Calu3 (cell line): Measurements from ENCODE around the gene RTP2. TPM values are rescaled to one million over a fixed set of nuclear protein-coding genes. Genes with fewer than 3 reads are reported as not detected.

ENCODE experiments used
- BruUV-seq: library from RNA; stranded (reverse); fragments of 400-500 nt; replicated peaks from 2 replicates; lab custom pipeline; 2021; lab: Mats Ljungman, UMichigan
- CTCF ChIA-PET: fragments of 300-600 bp; sonication (Branson Sonifier 250); formaldehyde crosslinking; loops from one replicate; lab custom pipeline; 2022; ENCODE audit warnings: antibody characterized with exemption; lab: Charles Lee
- DNase-seq: peaks from one replicate; pipeline ENCODE4 v3.0.0; 2022
- H3K27ac Mint-ChIP-seq: one replicate; pipeline ENCODE4 v1.8.0; 2022; ENCODE audit warnings: mixed read lengths; ENCODE audit not compliant: unreplicated experiment
- H3K27me3 Mint-ChIP-seq: one replicate; pipeline ENCODE4 v1.8.0; 2022; ENCODE audit warnings: mixed read lengths; ENCODE audit not compliant: unreplicated experiment
- H3K36me3 Mint-ChIP-seq: one replicate; pipeline ENCODE4 v1.8.0; 2022; ENCODE audit warnings: mild to moderate bottlenecking, moderate library complexity, mixed read lengths; ENCODE audit not compliant: insufficient read depth, unreplicated experiment
- H3K4me1 Mint-ChIP-seq: one replicate; pipeline ENCODE4 v1.8.0; 2022; ENCODE audit warnings: mild to moderate bottlenecking, low read depth, mixed read lengths; ENCODE audit not compliant: unreplicated experiment
- H3K4me3 Mint-ChIP-seq: one replicate; pipeline ENCODE4 v1.8.0; 2022; ENCODE audit warnings: mild to moderate bottlenecking, low read depth, moderate library complexity, mixed read lengths; ENCODE audit not compliant: unreplicated experiment
- H3K9me3 Mint-ChIP-seq: one replicate; pipeline ENCODE4 v1.8.0; 2022; ENCODE audit warnings: low read depth, mixed read lengths; ENCODE audit not compliant: unreplicated experiment
- intact Hi-C: fragments of 100-400 bp; cut with micrococcal nuclease; formaldehyde crosslinking; loops from one replicate; pipeline ENCODE4 v1.10.0; 2022; ENCODE audit not compliant: unreplicated experiment
- total RNA-seq: library from RNA; stranded (reverse); gene quantifications from 2 replicates; pipeline ENCODE4 v1.2.3, GENCODE V29; 2022
- TF ChIP-seq, protein P1 (sequence below): fragments of 200-600 bp; IDR thresholded peaks from one replicate; pipeline ENCODE4 v1.8.0; 2022; ENCODE audit warnings: antibody characterized with exemption; ENCODE audit not compliant: unreplicated experiment

The RTP2 gene
- total RNA-seq, 1 experiment from 2014 or later: not detected

DNA sequence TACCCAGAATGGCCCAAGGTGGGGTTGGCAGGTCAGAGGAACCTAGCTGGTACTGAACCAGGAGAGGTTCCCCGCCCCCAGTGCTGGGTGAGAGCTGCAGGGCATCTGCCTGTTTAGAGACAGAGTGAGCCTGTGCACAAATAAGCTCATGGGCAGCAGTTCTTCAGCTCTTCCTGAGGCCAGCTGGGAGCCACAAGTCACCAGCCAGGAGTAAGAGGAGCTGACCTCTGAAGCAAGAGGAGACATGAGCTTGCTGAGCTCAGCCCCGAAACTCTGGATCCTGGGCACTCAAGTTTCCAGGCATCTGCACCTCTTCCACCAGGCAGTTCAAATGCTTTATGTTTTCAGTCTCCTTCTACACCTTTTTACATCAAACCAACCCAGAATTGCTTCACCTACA is 2.1 kb downstream of the RTP2 start:
- no TSS peak for BruUV-seq
- TF ChIP-seq, protein P1, sequence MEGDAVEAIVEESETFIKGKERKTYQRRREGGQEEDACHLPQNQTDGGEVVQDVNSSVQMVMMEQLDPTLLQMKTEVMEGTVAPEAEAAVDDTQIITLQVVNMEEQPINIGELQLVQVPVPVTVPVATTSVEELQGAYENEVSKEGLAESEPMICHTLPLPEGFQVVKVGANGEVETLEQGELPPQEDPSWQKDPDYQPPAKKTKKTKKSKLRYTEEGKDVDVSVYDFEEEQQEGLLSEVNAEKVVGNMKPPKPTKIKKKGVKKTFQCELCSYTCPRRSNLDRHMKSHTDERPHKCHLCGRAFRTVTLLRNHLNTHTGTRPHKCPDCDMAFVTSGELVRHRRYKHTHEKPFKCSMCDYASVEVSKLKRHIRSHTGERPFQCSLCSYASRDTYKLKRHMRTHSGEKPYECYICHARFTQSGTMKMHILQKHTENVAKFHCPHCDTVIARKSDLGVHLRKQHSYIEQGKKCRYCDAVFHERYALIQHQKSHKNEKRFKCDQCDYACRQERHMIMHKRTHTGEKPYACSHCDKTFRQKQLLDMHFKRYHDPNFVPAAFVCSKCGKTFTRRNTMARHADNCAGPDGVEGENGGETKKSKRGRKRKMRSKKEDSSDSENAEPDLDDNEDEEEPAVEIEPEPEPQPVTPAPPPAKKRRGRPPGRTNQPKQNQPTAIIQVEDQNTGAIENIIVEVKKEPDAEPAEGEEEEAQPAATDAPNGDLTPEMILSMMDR: no peak
- Mint-ChIP-seq H3K9me3 (no peaks in the 10 kb centered on the region), H3K36me3 (no peaks in the 10 kb centered on the region), H3K27ac (no peak overlapping the region), H3K4me1 (no peaks in the 10 kb centered on the region), H3K27me3 (peaks cover 68% of the 10 kb centered on the region), H3K4me3 (no peak overlapping the region)
- DNase-seq: no peak
- intact Hi-C loops: no loop called here
- CTCF ChIA-PET: interaction anchor here (1.2 to 1.7 kb wide), 2 partner anchors 14 to 21 kb away, joined by 4 to 6 read pairs; no protein-coding TSS in a partner anchor

DNA sequence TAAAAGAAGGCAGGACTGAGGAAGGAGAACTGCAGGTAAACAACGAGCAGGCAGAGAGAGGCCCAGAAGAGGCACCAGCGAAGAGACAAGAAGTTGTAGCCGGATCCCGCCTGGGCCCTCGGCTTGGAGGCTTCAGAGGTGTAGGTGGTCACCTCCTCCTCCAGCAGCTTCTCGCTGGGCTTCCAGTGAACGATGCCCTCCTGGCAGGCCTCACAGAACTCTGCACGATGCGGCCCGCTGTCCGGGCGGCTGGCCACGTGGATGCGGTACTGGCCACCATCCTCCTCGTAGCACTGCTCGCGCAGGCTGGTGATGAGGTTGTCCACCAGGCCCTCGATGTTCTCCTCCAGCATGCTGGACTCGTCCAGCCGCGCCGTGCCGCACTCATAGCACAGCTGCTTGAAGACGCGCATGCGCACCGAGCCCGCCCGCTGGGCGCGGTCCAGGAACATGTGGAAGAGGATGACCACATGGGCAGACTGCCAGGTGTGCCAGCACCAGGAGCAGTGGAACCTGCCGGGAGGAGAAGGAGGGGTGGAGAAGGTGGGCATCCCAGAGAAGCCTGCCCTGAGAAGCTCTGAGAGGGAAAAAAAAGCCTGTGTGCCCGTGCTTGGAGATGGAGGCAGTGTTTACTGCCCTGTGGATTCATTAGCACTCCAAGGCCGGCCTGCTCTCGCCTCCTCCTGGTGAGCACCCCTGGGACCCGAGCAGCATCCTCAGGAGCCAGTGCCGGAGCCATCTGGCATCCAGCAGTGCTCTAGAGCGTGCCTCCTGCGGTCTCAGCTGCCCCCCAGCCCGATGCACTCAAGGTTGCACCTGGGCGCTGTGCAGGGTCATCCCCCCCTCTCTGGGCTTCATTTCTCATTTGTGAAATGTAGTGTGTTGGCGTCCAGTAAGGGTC is 3.6 kb downstream of the RTP2 start:
- intact Hi-C loops: no loop called here
- Mint-ChIP-seq H3K27ac (no peak overlapping the region), H3K4me1 (no peaks in the 10 kb centered on the region), H3K4me3 (no peak overlapping the region), H3K9me3 (peaks cover 5% of the 10 kb centered on the region), H3K27me3 (peaks cover 83% of the 10 kb centered on the region), H3K36me3 (no peaks in the 10 kb centered on the region)
- no TSS peak for BruUV-seq
- CTCF ChIA-PET: no interaction called here
- TF ChIP-seq, protein P1: no peak
- no peak for DNase-seq

DNA sequence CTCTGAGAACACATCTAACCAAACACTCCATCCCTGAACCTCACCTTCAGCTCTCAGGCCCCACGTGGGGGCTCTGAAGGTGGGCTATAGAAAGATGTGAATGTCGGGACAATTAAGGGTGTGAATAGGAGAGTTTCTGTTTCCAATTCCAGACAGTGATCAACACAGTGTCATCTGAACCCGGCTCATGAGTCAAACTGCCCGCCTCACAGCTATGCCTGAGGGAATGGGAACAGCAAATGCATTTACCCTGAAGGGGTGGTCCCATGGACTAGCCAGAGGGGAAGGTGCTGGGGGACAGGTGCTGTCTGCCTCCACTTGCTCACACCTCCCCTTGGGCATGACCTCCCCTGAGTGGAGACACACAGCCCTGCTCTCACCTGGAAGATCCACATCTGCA is 6.3 kb downstream of the RTP2 start:
- no peak overlapping the region for H3K27ac Mint-ChIP-seq
- no peak overlapping the region for H3K4me3 Mint-ChIP-seq
- intact Hi-C loops: no loop called here
- TF ChIP-seq, protein P1: no peak
- BruUV-seq: no TSS peak
- H3K27me3 Mint-ChIP-seq: peaks cover 81% of the 10 kb centered on the region
- H3K36me3 Mint-ChIP-seq: no peaks in the 10 kb centered on the region
- no peak for DNase-seq
- no peaks in the 10 kb centered on the region for H3K4me1 Mint-ChIP-seq
- CTCF ChIA-PET: interaction anchor here (0.7 kb wide), 1 partner anchor 14 kb away, joined by 4 read pairs; no protein-coding TSS in a partner anchor
- peaks cover 5% of the 10 kb centered on the region for H3K9me3 Mint-ChIP-seq

DNA sequence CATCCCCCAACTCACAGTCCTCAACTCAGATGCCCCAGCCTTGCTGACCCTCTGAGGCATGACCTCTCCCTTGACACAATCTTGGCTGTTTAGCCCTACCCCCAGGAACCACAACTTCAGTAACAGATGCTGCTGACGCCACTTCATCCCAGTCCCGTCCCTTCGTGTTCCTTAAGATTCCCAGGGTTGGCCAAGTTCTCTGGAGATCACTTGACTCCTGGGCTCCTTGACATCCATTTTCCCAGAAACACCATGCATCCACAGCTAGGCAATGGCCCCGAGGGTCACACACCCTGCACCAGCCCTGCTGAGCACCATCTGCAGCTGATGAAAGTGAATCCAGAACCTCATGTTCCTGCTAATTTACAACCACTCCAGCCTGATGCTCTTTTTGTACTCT is 6.9 kb downstream of the RTP2 start:
- Mint-ChIP-seq H3K36me3 (no peaks in the 10 kb centered on the region), H3K4me1 (no peaks in the 10 kb centered on the region), H3K27me3 (peaks cover 75% of the 10 kb centered on the region), H3K27ac (no peak overlapping the region), H3K9me3 (peaks cover 5% of the 10 kb centered on the region), H3K4me3 (no peak overlapping the region)
- TF ChIP-seq, protein P1: no peak
- DNase-seq: no peak
- CTCF ChIA-PET: no interaction called here
- BruUV-seq: no TSS peak
- intact Hi-C loops: no loop called here
